Esophagus muscularis mucosa (tissue), 4 donors: Measurements from ENCODE around the gene GALNTL6.

ENCODE experiments used
- CTCF ChIP-seq, 3 experiments: fragments of 200-600 bp in 2 of 3; fragments of 450-650 bp in 1 of 3; sonication (generic) in 2 of 3; IDR thresholded peaks; one replicate each; pipeline ENCODE4 v1.5.1; 2017 to 2019; ENCODE audit warnings: antibody characterized with exemption in 3 of 3, mild to moderate bottlenecking in 2 of 3, moderate library complexity in 1 of 3
- EP300 ChIP-seq: sonication (generic); formaldehyde crosslinking; IDR thresholded peaks from one replicate; pipeline ENCODE4 v1.6.1; 2017; ENCODE audit warnings: antibody characterized with exemption
- POLR2A ChIP-seq: fragments of 450-650 bp; IDR thresholded peaks from one replicate; pipeline ENCODE4 v1.6.1; 2017; ENCODE audit warnings: antibody characterized with exemption, moderate library complexity, mild to moderate bottlenecking, low read depth

- TF ChIP-seq CTCF (IDR thresholded peaks at IDR 0.05) (no peak), EP300 (no peak), POLR2A (no peak)
Measured at GRCh38 chr4:172978848-172979247, 1165.6 kb downstream of the GALNTL6 start.
